ENCODE results near the gene TCEA2.

- TF ChIP-seq CTCF (IDR thresholded peaks at IDR 0.05) (no peak), POLR2A (IDR thresholded peaks at IDR 0.05) (no peak)
Observed at GRCh38 chr20:64084685-64085152, 21.7 kb downstream of the TCEA2 start.
